WERI-Rb-1 (cell line): ENCODE results near the gene RAET1G.

ENCODE experiments used
- DNase-seq: peaks from one replicate; pipeline ENCODE4 v3.0.0-alpha.2; 2020
- H3K27ac ChIP-seq: fragments of 250-450 bp; sonication (Bioruptor Pico); 2 replicates; pipeline ENCODE4 v1.5.1; 2020; ENCODE audit warnings: mild to moderate bottlenecking, moderate library complexity
- H3K27me3 ChIP-seq: fragments of 250-450 bp; sonication (Bioruptor Pico); 2 replicates; pipeline ENCODE4 v1.5.1; 2021; ENCODE audit warnings: mild to moderate bottlenecking, low read depth, moderate library complexity; ENCODE audit not compliant: insufficient read depth, severe bottlenecking
- H3K36me3 ChIP-seq: fragments of 250-450 bp; sonication (Bioruptor Pico); 2 replicates; pipeline ENCODE4 v1.5.1; 2020; ENCODE audit warnings: mild to moderate bottlenecking, moderate library complexity
- H3K4me3 ChIP-seq: 2 replicates; pipeline ENCODE4 v1.5.1; 2011; ENCODE audit warnings: low read depth, mild to moderate bottlenecking, control low read depth, low read length
- H3K9me3 ChIP-seq: fragments of 250-450 bp; sonication (Bioruptor Pico); 2 replicates; pipeline ENCODE4 v1.5.1; 2021; ENCODE audit warnings: mild to moderate bottlenecking, moderate library complexity; ENCODE audit not compliant: severe bottlenecking
- TF ChIP-seq, protein P1 (sequence below): IDR thresholded peaks from 2 replicates; pipeline ENCODE4 v1.5.1; 2011; ENCODE audit warnings: low read depth, mild to moderate bottlenecking, control low read depth, inconsistent platforms, low read length

RAET1G gene

DNA sequence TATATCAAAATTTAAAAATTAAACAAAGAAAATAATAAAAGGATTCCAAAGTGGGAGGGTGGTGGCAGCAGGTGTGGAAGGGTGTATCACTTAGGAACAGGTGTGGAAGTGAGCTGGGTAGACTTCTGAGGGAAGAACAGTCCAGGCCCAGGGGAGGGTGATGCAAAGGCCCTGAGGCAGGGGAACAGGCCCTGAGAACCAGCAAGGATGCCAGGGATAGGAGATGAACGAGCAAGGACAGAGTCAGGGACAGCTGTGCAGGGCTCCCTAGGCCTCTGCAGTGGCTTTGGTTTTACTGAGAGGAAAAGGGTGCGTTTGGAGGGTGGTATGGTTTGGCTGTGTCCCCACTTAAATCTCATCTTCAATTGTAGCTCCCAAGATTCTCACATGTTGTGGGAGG, 15.6 kb downstream of the RAET1G start:
- H3K4me3 ChIP-seq: no peak overlapping the region
- H3K27me3 ChIP-seq: peaks cover 15% of the 10 kb centered on the region
- H3K36me3 ChIP-seq: no peaks in the 10 kb centered on the region
- H3K9me3 ChIP-seq: peaks cover 15% of the 10 kb centered on the region
- H3K27ac ChIP-seq: no peak overlapping the region
- DNase-seq: no peak
- TF ChIP-seq, protein P1, sequence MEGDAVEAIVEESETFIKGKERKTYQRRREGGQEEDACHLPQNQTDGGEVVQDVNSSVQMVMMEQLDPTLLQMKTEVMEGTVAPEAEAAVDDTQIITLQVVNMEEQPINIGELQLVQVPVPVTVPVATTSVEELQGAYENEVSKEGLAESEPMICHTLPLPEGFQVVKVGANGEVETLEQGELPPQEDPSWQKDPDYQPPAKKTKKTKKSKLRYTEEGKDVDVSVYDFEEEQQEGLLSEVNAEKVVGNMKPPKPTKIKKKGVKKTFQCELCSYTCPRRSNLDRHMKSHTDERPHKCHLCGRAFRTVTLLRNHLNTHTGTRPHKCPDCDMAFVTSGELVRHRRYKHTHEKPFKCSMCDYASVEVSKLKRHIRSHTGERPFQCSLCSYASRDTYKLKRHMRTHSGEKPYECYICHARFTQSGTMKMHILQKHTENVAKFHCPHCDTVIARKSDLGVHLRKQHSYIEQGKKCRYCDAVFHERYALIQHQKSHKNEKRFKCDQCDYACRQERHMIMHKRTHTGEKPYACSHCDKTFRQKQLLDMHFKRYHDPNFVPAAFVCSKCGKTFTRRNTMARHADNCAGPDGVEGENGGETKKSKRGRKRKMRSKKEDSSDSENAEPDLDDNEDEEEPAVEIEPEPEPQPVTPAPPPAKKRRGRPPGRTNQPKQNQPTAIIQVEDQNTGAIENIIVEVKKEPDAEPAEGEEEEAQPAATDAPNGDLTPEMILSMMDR: no peak

DNA sequence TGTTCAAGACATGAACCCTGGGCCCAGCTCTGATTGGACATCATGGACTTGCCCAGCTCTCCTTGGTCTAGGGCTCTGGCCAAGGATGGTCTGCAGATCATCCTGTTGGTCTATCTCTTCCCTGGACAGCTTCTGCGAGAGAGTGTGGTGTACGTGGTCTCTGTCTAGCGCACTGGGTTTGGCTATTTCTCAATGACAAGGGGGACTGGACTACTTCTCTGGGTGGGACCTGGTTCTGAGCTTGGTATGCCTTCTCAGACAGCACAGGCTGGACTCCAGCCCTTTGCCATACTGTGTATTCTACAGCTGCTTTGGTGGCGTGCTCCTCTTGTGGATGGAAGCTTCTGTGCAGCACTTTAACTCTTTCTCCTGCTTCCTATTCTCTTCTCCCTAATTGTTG, 16.5 kb downstream of the RAET1G start:
- Histone ChIP-seq H3K4me3 (no peak overlapping the region), H3K9me3 (peaks cover 15% of the 10 kb centered on the region), H3K36me3 (no peaks in the 10 kb centered on the region), H3K27me3 (peaks cover 12% of the 10 kb centered on the region), H3K27ac (no peak overlapping the region)
- TF ChIP-seq, protein P1: no peak
- no peak for DNase-seq

DNA sequence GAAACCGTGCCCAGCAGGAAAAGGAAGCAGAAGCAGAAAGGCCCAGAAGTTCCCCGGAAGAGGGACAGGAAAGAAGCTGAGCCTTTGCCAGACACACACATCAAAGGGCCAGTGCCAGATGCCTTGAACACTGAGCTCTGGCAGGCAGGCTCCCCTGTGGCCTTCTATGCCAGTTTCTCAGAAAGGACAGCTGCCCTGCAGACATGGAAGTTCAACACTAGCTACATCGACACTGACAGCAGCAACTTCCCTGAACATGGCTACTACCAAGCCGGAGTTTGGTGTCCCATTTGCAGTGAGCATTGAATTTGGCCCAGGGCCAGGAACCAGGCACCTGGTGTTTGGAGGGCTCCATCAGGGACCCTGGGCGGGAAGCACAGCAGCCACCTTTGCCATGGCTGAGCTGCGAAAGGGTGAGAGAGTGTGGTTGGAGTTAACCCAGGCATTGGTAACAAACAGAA, 17.0 kb downstream of the RAET1G start:
- TF ChIP-seq, protein P1: no peak
- Histone ChIP-seq H3K27ac (no peak overlapping the region), H3K9me3 (peaks cover 15% of the 10 kb centered on the region), H3K27me3 (peaks cover 10% of the 10 kb centered on the region), H3K4me3 (no peak overlapping the region), H3K36me3 (no peaks in the 10 kb centered on the region)
- no peak for DNase-seq

DNA sequence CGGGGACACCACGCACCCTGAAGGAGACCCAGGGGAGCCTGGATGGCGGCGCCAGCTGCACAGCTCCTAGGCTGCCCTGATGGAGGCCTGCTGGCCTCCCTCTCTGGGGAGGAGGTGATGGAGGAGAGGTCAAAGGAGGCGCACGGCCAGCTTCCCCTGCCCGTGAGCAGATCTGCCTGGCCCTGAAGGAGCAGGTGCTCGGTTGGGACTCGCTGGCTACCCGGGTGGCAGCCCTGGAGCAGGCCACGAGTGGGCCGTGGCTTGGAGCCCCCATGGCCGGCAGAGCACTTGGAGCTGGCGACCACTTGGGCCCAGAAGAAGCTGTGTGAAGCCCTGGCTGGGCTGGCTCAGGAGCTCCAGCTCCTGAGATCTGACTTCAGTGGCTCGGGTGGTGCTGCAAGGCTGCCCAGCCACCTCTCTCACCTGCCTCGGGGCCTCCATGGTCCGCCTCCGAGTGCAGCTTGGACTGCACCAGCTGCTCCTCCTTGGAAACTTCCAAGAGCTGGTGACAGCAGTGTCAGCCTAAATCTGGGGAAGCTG, 17.5 kb downstream of the RAET1G start:
- Histone ChIP-seq H3K9me3 (peaks cover 15% of the 10 kb centered on the region), H3K27me3 (peaks cover 5% of the 10 kb centered on the region), H3K4me3 (no peak overlapping the region), H3K36me3 (no peaks in the 10 kb centered on the region), H3K27ac (no peak overlapping the region)
- DNase-seq: no peak
- TF ChIP-seq, protein P1: no peak

DNA sequence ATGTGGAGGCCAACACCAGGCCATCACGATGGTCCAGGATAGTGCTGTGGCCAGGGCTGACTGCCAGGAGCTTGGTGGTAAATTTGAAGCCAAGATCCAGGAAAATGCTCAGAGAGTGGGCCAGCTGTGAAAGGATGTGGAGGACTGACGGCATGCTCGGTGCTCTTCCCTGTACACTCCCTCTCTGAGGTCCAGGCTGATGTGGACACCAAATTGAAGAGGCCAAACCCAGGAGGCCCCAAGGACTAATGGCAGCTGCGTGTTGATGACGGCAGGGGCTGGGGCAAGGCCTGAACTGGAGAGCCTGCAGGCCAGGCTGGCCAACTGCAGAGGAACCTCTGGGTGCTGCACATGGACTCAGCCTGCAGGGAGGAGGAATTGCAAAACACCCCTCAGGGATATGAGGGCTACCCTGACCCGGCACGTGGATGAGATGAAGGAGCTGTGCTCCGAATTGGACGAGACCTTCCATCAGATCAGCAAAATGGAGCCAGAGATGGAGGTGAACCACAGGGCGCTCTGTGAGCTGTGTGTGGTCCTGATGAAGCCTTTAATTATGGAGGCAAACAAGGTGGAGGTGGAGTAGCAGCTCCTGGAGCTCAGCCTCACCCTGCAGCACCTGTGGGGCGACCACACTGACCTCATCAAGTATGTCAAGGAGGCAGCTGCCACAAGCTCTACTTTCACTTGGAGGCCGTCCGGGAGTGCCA, 18.1 kb downstream of the RAET1G start:
- TF ChIP-seq, protein P1: no peak
- no peak for DNase-seq
- H3K27me3 ChIP-seq: no peaks in the 10 kb centered on the region

More for the DNA sequence above, 18.1 kb downstream of the RAET1G start:
- Histone ChIP-seq H3K4me3 (no peak overlapping the region), H3K36me3 (no peaks in the 10 kb centered on the region), H3K9me3 (peaks cover 15% of the 10 kb centered on the region), H3K27ac (no peak overlapping the region)
